HepG2 (cell line): ENCODE data around the gene PPP1R9B. TPM values are rescaled to one million over a fixed set of nuclear protein-coding genes. Genes with fewer than 3 reads are reported as not detected.

Source experiments
- BORCS8-MEF2B ChIP-seq: sonication (generic); formaldehyde crosslinking; IDR thresholded peaks from 2 replicates; pipeline ENCODE4 v1.8.0; 2022; ENCODE audit warnings: mild to moderate bottlenecking, missing genetic modification reagents
- CBX2 ChIP-seq, 2 experiments: fragments of 200-600 bp in 1 of 2; sonication (generic); formaldehyde crosslinking in 1 of 2; IDR thresholded peaks; 2 replicates each; pipeline versions ENCODE4 v1.7.0 to v1.8.1; 2018 to 2022; ENCODE audit warnings: low read depth in 2 of 2, low read length in 1 of 2, mild to moderate bottlenecking in 1 of 2, missing genetic modification reagents in 1 of 2
- CCAR2 ChIP-seq: fragments of 200-400 bp; formaldehyde crosslinking; optimal IDR thresholded peaks from 2 replicates; pipeline ENCODE3; 2018; ENCODE audit warnings: low read depth, mild to moderate bottlenecking, low read length, moderate library complexity
- ETS1 ChIP-seq: sonication (generic); formaldehyde crosslinking; IDR thresholded peaks from 2 replicates; pipeline ENCODE4 v1.4.0; 2020; ENCODE audit warnings: missing genetic modification reagents
- FOXP1 ChIP-seq, 2 experiments: fragments of 450-650 bp in 1 of 2; IDR thresholded peaks; 2 replicates each; pipeline ENCODE4 v1.6.1; 2017 to 2018; ENCODE audit warnings: antibody characterized with exemption in 1 of 2
- MXD4 ChIP-seq: IDR thresholded peaks from 2 replicates; pipeline ENCODE4 v1.6.1; 2016; ENCODE audit warnings: mild to moderate bottlenecking, missing biosample characterization, missing genetic modification reagents
- NBN ChIP-seq: fragments of 450-650 bp; conservative IDR thresholded peaks from 2 replicates; pipeline ENCODE4 v1.6.1; 2017
- NCOA2 ChIP-seq: sonication (generic); formaldehyde crosslinking; IDR thresholded peaks from 2 replicates; pipeline ENCODE4 v1.8.0; 2022; ENCODE audit warnings: inconsistent platforms
- NFKB2 ChIP-seq: sonication (generic); formaldehyde crosslinking; IDR thresholded peaks from 2 replicates; pipeline ENCODE4 v1.4.0; 2020; ENCODE audit warnings: missing genetic modification reagents, borderline replicate concordance
- SALL1 ChIP-seq: sonication (generic); formaldehyde crosslinking; IDR thresholded peaks from 2 replicates; pipeline ENCODE4 v1.8.0; 2022; ENCODE audit warnings: mild to moderate bottlenecking, missing genetic modification reagents
- SOX13 ChIP-seq, 3 experiments: fragments of 450-650 bp in 1 of 3; sonication (generic) in 1 of 3; formaldehyde crosslinking in 1 of 3; IDR thresholded peaks in 2 of 3; conservative IDR thresholded peaks in 1 of 3; 2 replicates each; pipeline versions ENCODE4 v1.5.0 to v1.6.1; 2016 to 2020; ENCODE audit warnings: antibody characterized with exemption in 1 of 3, mild to moderate bottlenecking in 1 of 3, missing compliant biosample characterization in 1 of 3, missing genetic modification reagents in 1 of 3, moderate library complexity in 1 of 3
- ZNF468 ChIP-seq: sonication (generic); formaldehyde crosslinking; IDR thresholded peaks from 2 replicates; pipeline ENCODE4 v1.8.0; 2022; ENCODE audit warnings: mild to moderate bottlenecking, moderate library complexity, missing genetic modification reagents
- ZNF598 ChIP-seq: sonication (generic); formaldehyde crosslinking; IDR thresholded peaks from 2 replicates; pipeline ENCODE4 v1.5.1; 2020; ENCODE audit warnings: mild to moderate bottlenecking, missing genetic modification reagents, borderline replicate concordance
- polyA plus RNA-seq, 8 experiments: library from polyadenylated mRNA; depleted of rRNA in 3 of 8; stranded (reverse) in 7 of 8; unstranded in 1 of 8; fragments of >200 nt; fragmentation: Illumina TruSeq in 4 of 8; extraction: Trizol in 4 of 8; gene quantifications; 2 replicates each; pipeline versions ENCODE4 v1.2.1 to v1.2.3, GENCODE V29; 2011 to 2016; ENCODE audit warnings: low read depth in 4 of 8, missing spikeins in 1 of 8, mixed read lengths in 1 of 8; ENCODE audit not compliant: insufficient read depth in 1 of 8
- total RNA-seq, 5 experiments: library from RNA; depleted of rRNA; stranded (reverse); fragments of >200 nt; fragmentation: Illumina TruSeq; extraction: Trizol; gene quantifications; 2 replicates each; pipeline ENCODE4 v1.2.3, GENCODE V29; 2016; ENCODE audit warnings: low read depth in 1 of 5
- TF ChIP-seq, protein P1 (sequence below): sonication (generic); formaldehyde crosslinking; IDR thresholded peaks from 2 replicates; pipeline ENCODE4 v1.5.0; 2020; ENCODE audit warnings: mild to moderate bottlenecking, missing genetic modification reagents, borderline replicate concordance
- TF ChIP-seq, protein P2 (sequence below): sonication (generic); formaldehyde crosslinking; IDR thresholded peaks from 2 replicates; pipeline ENCODE4 v1.9.0; 2022; ENCODE audit warnings: low read depth, missing genetic modification reagents
- TF ChIP-seq, protein P3 (sequence below): sonication (generic); formaldehyde crosslinking; IDR thresholded peaks from 2 replicates; pipeline ENCODE4 v1.4.0; 2020; ENCODE audit warnings: missing genetic modification reagents, mild to moderate bottlenecking, borderline replicate concordance

The PPP1R9B gene
- total and polyA plus RNA-seq, 2 of the 13 experiments (the other 11 are each of a cell fraction or from before 2014, with no cell fraction given), result 9.4 to 15.8 TPM

GRCh38 chr17:50123649-50124349 is 26.7 kb downstream of the PPP1R9B start (continued):
- TF ChIP-seq, protein P1, sequence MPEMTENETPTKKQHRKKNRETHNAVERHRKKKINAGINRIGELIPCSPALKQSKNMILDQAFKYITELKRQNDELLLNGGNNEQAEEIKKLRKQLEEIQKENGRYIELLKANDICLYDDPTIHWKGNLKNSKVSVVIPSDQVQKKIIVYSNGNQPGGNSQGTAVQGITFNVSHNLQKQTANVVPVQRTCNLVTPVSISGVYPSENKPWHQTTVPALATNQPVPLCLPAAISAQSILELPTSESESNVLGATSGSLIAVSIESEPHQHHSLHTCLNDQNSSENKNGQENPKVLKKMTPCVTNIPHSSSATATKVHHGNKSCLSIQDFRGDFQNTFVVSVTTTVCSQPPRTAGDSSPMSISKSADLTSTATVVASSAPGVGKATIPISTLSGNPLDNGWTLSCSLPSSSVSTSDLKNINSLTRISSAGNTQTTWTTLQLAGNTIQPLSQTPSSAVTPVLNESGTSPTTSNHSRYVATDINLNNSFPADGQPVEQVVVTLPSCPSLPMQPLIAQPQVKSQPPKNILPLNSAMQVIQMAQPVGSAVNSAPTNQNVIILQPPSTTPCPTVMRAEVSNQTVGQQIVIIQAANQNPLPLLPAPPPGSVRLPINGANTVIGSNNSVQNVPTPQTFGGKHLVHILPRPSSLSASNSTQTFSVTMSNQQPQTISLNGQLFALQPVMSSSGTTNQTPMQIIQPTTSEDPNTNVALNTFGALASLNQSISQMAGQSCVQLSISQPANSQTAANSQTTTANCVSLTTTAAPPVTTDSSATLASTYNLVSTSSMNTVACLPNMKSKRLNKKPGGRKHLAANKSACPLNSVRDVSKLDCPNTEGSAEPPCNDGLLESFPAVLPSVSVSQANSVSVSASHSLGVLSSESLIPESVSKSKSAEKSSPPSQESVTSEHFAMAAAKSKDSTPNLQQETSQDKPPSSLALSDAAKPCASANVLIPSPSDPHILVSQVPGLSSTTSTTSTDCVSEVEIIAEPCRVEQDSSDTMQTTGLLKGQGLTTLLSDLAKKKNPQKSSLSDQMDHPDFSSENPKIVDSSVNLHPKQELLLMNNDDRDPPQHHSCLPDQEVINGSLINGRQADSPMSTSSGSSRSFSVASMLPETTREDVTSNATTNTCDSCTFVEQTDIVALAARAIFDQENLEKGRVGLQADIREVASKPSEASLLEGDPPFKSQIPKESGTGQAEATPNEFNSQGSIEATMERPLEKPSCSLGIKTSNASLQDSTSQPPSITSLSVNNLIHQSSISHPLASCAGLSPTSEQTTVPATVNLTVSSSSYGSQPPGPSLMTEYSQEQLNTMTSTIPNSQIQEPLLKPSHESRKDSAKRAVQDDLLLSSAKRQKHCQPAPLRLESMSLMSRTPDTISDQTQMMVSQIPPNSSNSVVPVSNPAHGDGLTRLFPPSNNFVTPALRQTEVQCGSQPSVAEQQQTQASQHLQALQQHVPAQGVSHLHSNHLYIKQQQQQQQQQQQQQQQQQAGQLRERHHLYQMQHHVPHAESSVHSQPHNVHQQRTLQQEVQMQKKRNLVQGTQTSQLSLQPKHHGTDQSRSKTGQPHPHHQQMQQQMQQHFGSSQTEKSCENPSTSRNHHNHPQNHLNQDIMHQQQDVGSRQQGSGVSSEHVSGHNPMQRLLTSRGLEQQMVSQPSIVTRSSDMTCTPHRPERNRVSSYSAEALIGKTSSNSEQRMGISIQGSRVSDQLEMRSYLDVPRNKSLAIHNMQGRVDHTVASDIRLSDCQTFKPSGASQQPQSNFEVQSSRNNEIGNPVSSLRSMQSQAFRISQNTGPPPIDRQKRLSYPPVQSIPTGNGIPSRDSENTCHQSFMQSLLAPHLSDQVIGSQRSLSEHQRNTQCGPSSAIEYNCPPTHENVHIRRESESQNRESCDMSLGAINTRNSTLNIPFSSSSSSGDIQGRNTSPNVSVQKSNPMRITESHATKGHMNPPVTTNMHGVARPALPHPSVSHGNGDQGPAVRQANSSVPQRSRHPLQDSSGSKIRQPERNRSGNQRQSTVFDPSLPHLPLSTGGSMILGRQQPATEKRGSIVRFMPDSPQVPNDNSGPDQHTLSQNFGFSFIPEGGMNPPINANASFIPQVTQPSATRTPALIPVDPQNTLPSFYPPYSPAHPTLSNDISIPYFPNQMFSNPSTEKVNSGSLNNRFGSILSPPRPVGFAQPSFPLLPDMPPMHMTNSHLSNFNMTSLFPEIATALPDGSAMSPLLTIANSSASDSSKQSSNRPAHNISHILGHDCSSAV (CRISPR knock-in tag), result no peak
- TF ChIP-seq CBX2 (IDR thresholded peaks at IDR 0.05; ENCODE audit: low read depth, low read length) (no peak), CBX2 (CRISPR knock-in tag; IDR thresholded peaks at IDR 0.05; ENCODE audit: low read depth) (no peak), ETS1 (CRISPR knock-in tag) (no peak), CCAR2 (no peak), ZNF598 (CRISPR knock-in tag) (no peak), NBN (no peak), BORCS8-MEF2B (CRISPR knock-in tag) (no peak), NCOA2 (CRISPR knock-in tag) (no peak), SALL1 (CRISPR knock-in tag) (peak; percentile 22; the same call in 1 of the 2 replicates), NFKB2 (CRISPR knock-in tag) (peak; percentile 27; the same call in 1 of the 2 replicates), SOX13 (IDR thresholded peaks at IDR 0.05) (no peak), SOX13 (CRISPR knock-in tag; conservative IDR thresholded peaks at IDR 0.05 in 1 of 2, IDR thresholded peaks at IDR 0.05 in 1 of 2) (peak in 1 of 2 experiments; percentile 4; a peak in 1 of 4 replicates), ZNF468 (CRISPR knock-in tag) (no peak), FOXP1 (IDR thresholded peaks at IDR 0.05) (no peak), FOXP1 (CRISPR knock-in tag; IDR thresholded peaks at IDR 0.05) (no peak), MXD4 (CRISPR knock-in tag) (no peak)
- TF ChIP-seq, protein P2, sequence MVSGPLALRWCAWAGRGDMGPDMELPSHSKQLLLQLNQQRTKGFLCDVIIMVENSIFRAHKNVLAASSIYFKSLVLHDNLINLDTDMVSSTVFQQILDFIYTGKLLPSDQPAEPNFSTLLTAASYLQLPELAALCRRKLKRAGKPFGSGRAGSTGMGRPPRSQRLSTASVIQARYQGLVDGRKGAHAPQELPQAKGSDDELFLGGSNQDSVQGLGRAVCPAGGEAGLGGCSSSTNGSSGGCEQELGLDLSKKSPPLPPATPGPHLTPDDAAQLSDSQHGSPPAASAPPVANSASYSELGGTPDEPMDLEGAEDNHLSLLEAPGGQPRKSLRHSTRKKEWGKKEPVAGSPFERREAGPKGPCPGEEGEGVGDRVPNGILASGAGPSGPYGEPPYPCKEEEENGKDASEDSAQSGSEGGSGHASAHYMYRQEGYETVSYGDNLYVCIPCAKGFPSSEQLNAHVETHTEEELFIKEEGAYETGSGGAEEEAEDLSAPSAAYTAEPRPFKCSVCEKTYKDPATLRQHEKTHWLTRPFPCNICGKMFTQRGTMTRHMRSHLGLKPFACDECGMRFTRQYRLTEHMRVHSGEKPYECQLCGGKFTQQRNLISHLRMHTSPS (CRISPR knock-in tag), result no peak
- TF ChIP-seq, protein P3, sequence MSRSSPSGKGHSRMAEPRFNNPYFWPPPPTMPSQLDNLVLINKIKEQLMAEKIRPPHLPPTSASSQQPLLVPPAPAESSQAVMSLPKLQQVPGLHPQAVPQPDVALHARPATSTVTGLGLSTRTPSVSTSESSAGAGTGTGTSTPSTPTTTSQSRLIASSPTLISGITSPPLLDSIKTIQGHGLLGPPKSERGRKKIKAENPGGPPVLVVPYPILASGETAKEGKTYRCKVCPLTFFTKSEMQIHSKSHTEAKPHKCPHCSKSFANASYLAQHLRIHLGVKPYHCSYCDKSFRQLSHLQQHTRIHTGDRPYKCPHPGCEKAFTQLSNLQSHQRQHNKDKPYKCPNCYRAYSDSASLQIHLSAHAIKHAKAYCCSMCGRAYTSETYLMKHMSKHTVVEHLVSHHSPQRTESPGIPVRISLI, result no peak
